H54 (cell line): ENCODE measurements around the gene CAMSAP1.

Experiments used
- DNase-seq: peaks from one replicate; pipeline ENCODE4 v3.0.0; 2011; ENCODE audit warnings: low spot score, mixed read lengths; ENCODE audit not compliant: insufficient read length
- FAIRE-seq: peaks from 3 replicates; lab custom pipeline; 2011; peaks lifted over from hg19 to GRCh38; lab: Jason Lieb, UNC
- POLR2A ChIP-seq: IDR thresholded peaks from 2 replicates; pipeline ENCODE4 v1.6.1; 2011; ENCODE audit warnings: low read depth, mild to moderate bottlenecking, low read length

The CAMSAP1 gene

DNA sequence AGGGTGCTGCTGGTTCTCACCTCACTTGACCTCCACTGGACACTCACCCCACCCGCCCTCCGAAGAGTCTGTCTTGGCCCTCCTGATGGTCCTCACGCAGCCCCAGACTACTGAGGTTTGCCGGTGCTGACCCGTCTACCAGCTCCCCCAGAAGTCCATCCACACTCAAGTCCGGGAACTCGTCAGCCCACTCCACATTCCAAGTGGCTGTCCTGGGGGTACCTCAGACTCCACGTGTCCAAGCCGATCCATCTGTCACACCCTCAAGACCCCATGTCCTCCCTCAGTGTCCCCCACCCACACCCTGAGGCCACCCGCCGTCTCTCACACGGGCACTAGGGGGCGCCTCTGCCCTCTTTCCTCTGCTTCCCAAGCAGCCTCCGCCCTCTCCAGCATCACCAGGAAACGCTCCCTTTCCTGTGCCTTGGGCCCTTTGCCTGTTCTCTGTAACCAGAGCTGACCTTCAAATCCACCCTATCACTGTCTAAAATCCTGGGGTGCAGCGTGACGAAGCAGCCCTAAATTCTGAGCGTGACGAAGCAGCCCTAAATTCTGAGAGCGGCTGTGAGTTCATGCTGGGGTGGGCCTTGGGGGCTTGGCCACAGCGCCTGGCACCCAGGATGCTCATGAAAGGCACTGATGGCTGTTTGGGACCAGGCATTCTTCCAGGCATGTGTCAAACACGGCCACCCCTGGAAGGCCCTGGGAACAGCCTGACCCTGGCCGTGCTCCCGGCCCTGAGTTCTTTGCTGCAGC is 109.7 kb downstream of the CAMSAP1 start:
- FAIRE-seq (peak; percentile 83), DNase-seq (peak; percentile 95)
- TF ChIP-seq POLR2A, result no peak

DNA sequence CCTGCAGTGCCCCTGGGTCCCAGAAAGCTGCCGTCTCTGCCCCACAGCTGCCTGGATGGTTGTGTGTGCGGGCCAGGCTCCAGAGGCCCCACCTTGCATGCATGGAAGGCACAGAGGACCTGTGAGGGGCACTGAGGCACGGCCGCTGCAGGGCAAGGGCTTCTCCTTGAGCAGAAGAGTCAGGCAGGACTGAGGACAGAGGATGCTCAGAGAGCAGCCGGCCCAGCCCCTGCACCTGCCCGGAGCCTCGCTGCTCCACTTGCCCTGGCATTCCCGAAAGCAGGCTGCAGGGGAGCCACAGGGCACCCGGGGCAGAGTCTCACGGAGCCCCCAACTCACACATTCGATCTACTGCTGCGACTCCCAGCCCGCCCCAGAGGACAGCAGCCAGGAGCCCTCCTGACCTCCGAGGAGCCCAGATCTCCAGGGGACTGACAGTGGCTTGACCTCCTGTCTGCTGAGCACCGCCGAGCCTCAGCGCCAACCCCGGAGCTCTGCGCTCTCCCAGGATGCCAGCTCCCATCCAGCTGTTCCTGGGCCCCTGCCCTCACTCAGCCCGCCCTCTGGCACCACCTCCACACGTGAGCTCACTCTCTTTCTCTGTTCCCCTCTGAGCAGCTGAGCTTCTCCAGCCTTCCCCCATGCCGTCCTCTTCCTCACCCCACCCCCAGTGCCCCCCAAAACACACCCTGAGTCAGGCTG is 110.4 kb downstream of the CAMSAP1 start:
- no peak for TF ChIP-seq POLR2A
- FAIRE-seq (no peak), DNase-seq (no peak)

DNA sequence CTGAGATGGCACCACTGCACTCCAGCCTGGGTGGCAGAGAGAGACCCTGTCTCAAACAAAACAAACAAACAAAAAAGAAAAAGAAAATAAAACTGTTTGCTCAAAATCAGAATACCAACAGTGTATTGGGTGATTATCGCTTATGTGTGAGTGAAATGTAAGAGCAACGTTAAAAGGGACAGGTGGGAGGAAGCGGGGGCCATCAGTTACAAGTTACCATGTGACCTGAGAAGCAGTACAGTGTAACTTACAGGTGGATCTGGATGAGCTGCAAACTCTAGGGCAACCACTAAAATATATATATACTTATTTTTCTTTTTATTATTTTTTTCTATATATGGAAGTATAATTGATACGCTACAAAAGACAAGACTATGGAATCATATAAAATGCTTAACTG is 112.0 kb downstream of the CAMSAP1 start:
- no peak for DNase-seq
- TF ChIP-seq POLR2A, result no peak
- no peak for FAIRE-seq

DNA sequence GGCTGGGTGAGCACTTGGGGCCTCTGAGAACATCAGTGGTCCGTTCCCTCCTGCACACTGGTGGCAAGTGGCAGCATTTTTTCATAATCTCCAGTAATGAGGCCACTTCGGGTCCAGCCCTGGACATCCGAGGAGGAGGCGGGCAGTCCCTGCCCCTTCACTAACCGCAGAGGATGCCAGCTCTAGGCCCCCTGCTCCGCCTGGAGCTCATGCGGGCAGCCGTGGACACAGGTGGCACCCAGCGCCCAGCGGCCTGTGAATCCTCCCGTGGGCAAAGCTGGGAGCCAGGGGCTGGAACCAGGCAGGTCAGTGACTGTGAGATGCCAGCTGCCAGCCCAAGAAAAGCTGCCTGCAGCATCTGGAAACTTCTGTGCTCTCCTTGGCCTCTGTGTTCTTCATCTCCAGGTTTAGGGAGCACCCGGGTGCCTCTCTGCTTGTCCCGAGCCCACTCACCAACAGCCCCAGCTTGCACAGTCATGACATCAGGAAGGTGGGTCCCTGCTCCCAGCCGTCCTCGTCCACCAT is 112.9 kb downstream of the CAMSAP1 start:
- FAIRE-seq (no peak), DNase-seq (no peak)
- no peak for TF ChIP-seq POLR2A

DNA sequence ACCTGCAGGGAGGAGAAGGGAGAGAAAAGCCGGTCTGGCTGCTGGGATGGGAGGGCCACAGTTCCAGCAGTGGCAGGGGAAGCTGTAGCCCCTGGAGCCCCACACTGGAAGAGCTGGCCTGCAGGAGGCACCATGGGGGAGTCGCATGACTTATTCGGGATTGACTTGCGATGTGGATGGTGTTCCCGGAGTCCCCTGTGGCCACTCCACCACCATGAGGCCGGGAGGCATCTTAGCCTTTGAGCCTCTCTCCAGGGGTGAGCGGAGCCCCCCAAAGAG is 113.3 kb downstream of the CAMSAP1 start:
- TF ChIP-seq POLR2A, result no peak
- no peak for FAIRE-seq
- DNase-seq, result no peak

DNA sequence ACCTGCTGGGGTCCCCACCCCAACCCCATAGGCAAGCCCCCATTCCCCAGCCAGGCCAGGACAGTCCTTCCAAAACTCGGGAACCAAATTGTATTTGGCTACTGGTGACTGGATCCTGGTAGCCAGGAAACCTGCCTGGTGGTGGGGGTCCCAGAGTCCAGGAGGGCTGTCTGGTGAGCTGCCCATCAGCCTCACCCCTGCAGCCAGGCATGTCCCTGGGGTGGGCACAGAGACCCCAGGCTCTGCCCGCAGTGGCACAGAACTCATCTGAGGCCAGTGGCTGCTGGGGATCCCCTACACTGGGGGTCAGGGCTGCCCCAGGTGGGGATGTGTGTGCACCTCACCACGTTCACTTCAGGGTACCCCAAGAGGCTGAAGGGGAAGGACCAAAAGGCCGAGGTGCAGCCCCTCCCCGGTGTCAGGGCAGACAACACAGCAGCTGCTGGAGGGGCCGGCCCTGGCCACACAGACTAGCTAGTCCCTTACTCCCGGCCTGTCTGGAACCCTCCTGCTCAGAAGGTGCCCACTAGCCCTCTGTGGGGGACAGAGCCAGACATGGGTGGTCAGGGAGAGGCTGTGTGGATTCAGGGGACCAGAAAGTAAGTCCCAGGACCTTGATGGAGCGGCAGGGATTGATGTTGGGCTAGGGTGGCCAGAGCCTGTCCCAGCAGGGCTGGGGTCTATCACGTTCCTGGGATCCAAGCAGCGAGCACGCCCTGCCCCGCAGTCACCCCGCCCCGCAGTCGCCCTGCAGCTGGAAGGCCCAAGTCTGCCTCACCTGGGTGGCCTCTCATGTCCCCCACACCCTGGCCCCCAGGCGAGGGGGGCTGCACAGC is 113.9 kb downstream of the CAMSAP1 start:
- no peak for TF ChIP-seq POLR2A
- no peak for FAIRE-seq
- no peak for DNase-seq

DNA sequence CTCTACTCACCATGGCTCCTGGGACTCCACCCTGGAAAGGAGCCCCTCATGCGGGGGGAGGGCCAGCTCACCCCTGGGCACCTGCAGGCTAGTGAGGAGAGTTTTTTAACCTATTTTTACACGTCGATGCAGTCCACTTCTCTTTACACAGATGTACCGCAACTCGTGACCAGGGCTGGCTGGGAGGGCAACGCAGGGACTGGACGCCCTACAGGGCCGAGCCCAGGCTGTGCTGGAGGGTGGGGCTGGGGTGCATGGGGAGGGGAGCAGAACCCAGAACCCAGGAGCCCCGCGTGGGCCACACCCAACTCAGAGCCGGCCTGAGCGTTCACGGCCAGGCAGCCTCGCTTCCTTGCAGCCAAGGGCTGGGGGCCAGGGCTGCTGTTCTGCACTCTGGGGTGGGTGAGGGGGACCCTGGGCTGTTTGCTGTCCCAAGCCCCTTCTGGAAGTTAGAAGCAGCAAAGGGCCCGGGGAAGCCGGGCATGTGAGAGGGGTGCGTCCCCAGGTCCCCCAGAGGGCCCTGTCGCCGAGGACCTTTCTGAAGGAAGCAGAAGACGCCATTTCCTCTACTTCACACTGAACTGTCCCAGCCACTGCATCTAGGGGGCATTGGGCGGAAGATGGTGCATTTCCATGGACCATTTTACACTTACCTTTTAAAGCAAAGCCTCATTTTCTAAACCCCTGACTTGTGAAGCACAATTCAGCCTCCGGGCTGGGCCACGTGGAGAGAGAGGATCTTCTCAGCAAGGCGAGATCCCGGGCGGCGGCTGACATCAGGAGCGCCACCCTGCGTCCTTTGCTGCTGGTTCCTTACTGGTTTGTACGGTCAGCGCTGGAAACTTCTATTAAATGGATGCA is 114.8 kb downstream of the CAMSAP1 start:
- FAIRE-seq (no peak), DNase-seq (no peak)

DNA sequence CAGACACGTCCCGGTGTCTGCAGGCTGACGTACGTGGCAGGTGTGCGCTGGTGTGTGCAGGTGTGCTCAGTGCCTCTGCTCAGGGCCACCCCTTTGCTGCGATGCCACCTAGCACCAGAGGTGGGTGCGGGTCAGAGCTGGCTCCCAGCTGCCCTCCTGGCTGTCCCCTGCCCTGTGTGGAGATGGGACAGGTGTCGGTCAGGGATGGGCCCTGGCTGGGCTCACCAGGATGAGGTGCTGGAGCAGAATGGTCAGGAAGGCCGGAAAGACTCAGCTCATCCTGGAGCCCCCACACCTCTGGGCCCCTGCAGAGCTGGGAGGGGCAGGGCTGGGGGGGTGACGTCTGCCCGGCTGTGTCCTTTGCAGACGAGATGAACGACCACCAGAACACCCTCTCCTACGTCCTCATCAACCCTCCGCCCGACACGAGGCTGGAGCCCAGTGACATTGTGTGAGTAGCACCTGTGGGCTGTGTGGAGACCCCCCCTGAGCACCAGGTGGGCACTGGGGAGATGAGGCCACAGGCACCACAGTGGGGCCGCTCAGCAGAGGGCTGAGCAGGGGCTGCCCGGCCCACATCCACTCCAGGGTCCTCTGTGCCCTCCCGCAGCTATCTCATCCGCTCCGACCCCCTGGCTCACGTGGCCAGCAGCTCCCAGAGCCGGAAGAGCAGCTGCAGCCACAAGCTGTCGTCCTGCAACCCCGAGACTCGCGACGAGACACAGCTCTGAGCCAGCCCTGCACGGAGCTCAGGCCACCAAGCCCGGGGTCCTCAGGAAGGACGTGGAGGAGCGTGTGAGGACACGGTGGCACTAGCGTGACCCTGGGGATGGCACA is 115.7 kb downstream of the CAMSAP1 start:
- no peak for DNase-seq
- no peak for FAIRE-seq
- no peak for TF ChIP-seq POLR2A

More for the DNA sequence above, 114.8 kb downstream of the CAMSAP1 start:
- TF ChIP-seq POLR2A, result no peak

DNA sequence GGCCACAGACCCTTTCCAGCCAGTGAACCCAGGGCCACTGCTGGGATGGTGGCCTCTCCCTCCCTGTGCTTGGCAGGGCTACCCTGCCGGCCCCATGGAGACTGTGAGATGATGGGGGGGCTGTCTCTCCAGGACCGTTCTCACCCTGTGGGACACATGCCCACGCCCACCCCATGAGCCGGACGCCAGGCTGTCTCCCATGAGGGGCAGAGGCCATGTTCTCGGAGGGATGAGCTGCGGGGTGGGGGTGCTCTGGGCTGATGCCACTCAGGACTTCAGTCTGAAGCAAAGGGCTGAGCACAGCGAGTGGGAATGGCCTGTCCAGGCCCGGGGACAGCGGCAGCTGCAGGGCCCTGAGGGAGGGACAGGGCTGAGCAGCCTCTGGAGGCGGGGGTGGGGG is 116.5 kb downstream of the CAMSAP1 start:
- DNase-seq, result no peak
- no peak for TF ChIP-seq POLR2A
- FAIRE-seq, result no peak

DNA sequence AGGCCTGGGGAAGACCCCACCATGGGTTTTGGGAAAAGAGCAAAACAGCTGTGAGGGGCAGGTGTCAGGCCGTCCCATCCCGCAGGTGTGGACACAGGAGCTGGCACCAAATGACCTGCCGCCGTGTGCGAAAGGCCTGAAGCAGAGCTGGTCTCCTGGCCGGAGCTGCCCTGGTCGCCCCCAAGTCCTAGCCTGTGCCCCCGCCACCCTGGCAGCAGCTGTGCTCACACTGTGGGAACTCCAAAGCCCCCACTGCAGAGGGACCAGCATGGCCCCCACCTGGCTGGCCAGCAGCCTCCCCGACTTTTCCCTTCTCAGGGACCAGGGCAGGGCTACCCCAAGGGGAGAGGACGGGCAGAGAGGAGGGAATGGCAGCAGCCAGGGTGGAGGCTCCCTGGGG is 117.0 kb downstream of the CAMSAP1 start:
- DNase-seq (no peak), FAIRE-seq (no peak)
- no peak for TF ChIP-seq POLR2A

DNA sequence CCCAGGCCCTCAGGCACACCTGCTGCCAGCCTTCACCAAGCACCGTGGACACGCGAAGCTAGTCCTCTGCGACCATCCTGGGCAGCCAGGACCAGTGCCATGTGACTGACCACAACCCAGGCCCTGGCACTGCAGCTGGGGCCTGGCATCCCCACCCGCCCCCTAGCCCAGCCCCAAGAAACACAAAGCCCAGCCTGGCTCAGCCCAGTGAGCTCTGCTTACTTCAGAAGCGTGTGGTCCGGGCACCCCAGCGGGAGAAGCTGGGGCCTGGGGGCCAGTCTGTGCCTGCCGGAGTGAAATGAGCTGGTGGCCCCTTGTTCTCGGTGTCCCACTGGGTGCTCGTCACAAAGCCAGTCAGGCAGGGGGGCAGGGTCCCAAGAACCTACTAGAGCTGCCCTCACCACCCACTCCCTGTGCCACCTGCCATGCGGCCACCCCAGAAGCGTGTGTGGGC is 117.5 kb downstream of the CAMSAP1 start:
- no peak for TF ChIP-seq POLR2A
- DNase-seq, result no peak
- no peak for FAIRE-seq

DNA sequence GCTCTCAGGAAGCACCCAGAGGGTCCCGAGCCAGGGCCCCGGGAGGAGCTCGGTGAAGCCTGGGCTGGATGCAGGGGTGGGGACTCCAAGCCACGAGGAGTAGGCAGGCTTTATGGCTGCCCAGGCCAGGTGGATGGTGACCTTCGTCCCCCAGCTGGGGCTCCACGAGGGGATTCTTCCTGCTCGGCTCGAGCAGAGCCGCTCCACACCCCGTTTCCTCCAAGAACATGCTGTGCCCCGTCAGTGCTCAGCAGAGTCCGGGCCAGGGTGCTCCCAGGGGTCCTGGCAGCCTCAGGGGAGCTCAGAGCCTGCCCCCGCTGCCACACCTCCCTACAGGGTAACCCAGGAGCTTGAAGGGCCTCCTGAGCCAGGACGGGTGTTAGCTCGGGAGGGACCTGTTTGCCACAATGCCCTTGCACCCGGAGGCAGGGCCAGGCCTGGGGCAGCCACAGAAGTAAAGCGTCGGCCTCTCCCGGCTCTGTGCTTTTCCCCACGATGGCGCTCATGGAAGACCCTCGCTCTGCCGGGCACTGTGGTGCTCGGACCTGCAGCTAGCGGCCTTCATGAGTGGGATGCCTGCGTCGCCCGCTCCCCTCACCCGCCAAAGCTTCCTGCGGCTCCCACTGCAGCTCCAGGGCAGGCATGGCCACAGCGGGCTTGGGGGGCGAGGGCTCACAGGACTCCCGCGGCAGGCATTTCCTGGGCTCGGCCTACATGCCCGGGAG is 118.6 kb downstream of the CAMSAP1 start:
- DNase-seq (no peak), FAIRE-seq (no peak)
- no peak for TF ChIP-seq POLR2A
